ENCODE data around the gene DUSP2. TPM values are rescaled to one million over a fixed set of nuclear protein-coding genes. Genes with fewer than 3 reads are reported as not detected.

Gene DUSP2
- total RNA-seq, 6 experiments from 2014 or later = 10.1 to 17.9 (median 11.5) TPM

DNA sequence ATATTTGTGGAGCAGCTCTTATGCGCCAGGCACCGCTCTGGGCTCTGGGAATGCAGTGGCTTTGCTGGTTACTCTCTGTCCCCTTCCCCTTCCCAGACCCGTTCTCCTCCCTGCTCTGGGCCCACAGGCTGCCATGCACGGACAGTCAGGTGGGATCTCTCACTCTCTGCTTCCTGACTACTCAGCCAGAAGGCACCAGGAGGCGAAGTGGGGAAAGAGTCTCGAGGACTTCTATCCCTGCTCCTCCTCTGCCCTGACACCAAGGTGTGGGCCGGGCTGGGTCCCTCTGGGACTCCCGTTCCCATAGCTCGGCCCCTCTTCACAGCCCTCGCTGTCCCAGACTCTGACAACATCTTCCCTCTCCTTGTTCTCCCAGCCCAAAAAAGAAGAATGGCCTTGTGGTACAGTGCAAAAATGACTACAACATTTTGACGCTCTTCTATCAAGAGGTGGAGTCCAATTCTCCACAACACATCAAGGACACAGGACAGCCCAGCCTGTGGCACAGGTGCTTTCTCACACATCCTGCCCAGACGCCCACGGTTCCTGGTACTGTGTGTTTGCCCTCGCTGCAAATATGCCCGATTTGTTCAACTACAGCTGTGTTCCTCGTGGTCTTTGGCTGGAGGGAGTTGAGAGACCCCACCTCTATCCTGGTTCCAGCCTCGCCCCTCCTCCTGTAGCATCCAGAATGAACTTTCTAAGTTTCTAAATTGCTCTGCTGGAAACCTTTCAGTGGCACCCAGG lies 14.0 kb upstream of the DUSP2 start:
- H3K4me3 Mint-ChIP-seq = no peak overlapping the region
- TF ChIP-seq, protein P1, sequence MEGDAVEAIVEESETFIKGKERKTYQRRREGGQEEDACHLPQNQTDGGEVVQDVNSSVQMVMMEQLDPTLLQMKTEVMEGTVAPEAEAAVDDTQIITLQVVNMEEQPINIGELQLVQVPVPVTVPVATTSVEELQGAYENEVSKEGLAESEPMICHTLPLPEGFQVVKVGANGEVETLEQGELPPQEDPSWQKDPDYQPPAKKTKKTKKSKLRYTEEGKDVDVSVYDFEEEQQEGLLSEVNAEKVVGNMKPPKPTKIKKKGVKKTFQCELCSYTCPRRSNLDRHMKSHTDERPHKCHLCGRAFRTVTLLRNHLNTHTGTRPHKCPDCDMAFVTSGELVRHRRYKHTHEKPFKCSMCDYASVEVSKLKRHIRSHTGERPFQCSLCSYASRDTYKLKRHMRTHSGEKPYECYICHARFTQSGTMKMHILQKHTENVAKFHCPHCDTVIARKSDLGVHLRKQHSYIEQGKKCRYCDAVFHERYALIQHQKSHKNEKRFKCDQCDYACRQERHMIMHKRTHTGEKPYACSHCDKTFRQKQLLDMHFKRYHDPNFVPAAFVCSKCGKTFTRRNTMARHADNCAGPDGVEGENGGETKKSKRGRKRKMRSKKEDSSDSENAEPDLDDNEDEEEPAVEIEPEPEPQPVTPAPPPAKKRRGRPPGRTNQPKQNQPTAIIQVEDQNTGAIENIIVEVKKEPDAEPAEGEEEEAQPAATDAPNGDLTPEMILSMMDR (IDR thresholded peaks at IDR 0.05) = no peak
- H3K27me3 Mint-ChIP-seq (ENCODE audit: insufficient read depth) = peaks cover 19% of the 10 kb centered on the region
- H3K36me3 Mint-ChIP-seq (ENCODE audit: low read depth) = no peaks in the 10 kb centered on the region
- no peak overlapping the region for H3K27ac Mint-ChIP-seq
- DNase-seq = no peak
- H3K9me3 Mint-ChIP-seq = no peaks in the 10 kb centered on the region
- H3K4me1 Mint-ChIP-seq (ENCODE audit: low read depth) = no peaks in the 10 kb centered on the region

DNA sequence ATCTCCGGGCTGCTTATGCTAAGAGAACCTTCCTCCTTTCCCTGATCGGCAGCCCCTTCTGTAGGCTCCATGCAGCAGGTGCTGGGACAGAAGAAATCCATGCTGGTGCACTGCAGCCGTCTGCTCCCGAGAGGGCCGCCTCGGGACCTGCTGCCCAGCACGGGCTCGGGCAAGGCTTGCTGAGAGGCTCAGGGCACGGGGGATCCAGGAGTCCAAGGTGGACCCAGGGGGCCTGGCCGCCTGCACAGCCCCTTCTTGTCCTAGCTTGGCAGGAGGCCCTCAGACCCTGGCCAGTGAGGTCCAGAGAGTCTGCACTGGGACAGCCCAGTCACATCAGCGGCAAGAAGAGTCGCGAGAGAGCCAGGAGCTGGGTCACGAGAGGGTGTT lies 13.3 kb upstream of the DUSP2 start:
- no peaks in the 10 kb centered on the region for H3K36me3 Mint-ChIP-seq (ENCODE audit: low read depth)
- H3K4me1 Mint-ChIP-seq (ENCODE audit: low read depth) = no peaks in the 10 kb centered on the region
- H3K27me3 Mint-ChIP-seq (ENCODE audit: insufficient read depth) = peaks cover 19% of the 10 kb centered on the region
- TF ChIP-seq, protein P1 (IDR thresholded peaks at IDR 0.05) = no peak
- no peak for DNase-seq
- no peak overlapping the region for H3K27ac Mint-ChIP-seq
- no peak overlapping the region for H3K4me3 Mint-ChIP-seq
- no peaks in the 10 kb centered on the region for H3K9me3 Mint-ChIP-seq

DNA sequence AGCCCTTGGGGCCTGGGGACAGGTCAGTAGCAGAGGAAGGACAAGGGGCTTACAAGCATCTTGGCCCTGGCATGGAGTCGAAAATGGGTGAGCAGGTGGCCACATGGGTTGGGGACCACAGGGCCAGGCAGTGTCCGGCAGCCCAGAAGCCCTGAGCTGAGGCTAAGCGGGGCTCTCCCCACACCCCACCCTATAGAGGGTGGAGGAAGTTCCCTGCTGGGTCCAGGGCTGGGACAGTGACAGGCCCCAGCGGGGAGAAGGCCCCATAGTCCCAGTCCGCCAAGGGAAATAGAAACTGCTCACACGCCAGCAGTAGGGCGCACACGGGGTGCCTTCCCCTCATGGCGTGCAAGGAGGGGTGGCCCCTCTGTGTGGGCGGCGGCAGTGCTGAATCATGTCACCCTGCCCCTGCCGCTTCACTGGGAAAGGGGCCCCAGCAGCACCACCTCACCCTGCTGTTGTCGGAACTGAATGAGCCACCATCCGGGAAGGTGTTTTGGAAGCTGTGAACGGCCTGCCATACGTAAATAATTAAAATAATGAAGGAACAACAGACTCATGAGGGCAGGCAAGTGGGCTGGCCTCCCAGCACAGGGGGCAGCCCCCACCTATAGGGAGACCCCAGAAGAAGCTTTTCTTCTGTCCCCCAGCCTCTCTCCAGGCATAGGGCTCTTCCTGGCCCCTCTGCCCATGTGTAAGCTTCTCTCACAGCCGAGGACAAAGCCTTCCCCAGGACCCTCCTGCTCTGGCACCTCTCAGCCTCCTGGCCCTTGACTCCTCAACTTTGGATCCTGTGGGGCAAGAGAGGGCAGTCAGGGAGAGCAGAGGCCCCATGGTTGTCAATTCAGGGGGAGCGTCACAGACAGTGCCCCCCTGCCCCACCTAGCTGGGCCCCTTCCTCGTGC lies 12.7 kb upstream of the DUSP2 start:
- no peaks in the 10 kb centered on the region for H3K9me3 Mint-ChIP-seq
- TF ChIP-seq, protein P1 (IDR thresholded peaks at IDR 0.05) = no peak
- H3K4me3 Mint-ChIP-seq = no peak overlapping the region
- no peaks in the 10 kb centered on the region for H3K4me1 Mint-ChIP-seq (ENCODE audit: low read depth)
- no peak for DNase-seq
- H3K27me3 Mint-ChIP-seq (ENCODE audit: insufficient read depth) = peaks cover 19% of the 10 kb centered on the region
- H3K36me3 Mint-ChIP-seq (ENCODE audit: low read depth) = no peaks in the 10 kb centered on the region
- H3K27ac Mint-ChIP-seq = no peak overlapping the region

DNA sequence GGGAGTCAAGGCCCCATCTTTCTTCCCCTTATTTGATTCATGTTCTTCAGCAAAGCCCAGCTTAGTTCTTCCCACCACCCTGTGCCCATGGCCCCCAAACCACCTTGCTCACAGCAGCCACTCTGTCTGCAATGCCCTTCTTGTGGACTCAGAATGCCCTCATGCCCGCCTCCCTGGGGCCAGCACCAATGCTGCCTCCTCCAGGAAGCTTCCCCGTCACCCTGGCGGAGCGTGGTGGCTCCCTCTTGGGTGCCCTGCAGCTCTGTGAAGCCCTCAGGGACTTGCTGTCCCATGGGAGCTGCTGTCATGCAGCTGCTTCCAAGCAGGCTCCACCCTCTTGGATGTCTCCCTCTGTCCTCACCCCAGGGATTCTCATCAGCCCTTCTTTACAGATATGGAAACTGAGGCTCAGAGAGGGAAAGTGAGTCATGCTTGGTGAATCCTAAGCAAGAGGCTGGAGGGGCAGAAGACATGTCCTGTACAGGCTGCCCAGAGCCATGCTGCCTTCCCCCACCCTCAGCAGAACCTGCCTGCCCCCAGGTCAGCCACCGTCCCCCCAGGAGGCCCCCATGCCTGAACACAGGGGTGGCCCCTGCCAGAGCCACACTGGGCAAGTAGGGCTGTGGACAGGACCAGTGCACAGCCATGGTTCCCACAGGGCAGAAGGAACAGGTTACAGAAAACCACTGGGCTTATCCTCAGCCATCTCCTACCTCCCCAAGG lies 11.8 kb upstream of the DUSP2 start:
- no peak overlapping the region for H3K27ac Mint-ChIP-seq
- H3K4me1 Mint-ChIP-seq (ENCODE audit: low read depth) = no peaks in the 10 kb centered on the region
- H3K9me3 Mint-ChIP-seq = no peaks in the 10 kb centered on the region
- no peak overlapping the region for H3K4me3 Mint-ChIP-seq
- TF ChIP-seq, protein P1 (IDR thresholded peaks at IDR 0.05) = no peak
- no peak for DNase-seq
- peaks cover 19% of the 10 kb centered on the region for H3K27me3 Mint-ChIP-seq (ENCODE audit: insufficient read depth)
- H3K36me3 Mint-ChIP-seq (ENCODE audit: low read depth) = no peaks in the 10 kb centered on the region

DNA sequence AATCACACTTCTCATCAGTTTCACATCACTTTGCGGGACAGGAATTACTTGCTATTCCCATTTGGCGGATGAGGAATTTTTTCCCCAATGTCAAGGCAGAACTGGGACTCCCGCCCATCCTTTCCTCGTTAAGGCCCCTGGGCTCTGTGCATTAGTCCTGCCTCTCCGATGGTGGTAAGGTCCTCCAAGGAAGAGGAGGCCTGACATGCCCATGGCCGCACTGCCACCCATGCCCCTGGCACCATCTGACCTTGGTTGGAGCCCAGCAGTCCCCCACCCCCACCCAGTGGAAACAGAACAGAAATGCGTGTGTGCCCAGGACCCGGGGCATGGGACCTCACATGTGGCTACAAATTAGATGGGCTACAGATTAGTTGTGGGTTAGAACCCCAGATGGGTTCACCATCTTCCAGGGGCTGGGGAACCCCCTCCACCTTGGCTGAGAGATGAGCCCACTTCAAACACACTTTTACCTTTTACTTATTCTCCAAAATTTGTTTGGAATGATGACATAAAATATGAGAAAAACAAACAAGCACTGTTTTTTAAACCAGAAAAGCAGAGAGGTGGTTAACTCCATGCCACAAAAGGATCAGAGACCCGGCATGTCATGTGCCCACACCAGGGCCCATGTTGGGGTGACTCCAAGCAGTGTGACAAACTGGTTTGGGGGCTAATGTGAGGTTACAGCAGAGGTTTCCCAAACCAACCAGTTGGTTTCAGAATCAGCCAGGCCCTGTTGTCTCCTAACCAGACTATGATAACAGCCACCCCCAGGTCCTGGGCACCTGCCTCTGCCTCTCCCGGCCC lies 11.0 kb upstream of the DUSP2 start:
- Mint-ChIP-seq H3K36me3 (ENCODE audit: low read depth) (no peaks in the 10 kb centered on the region), H3K4me3 (no peak overlapping the region), H3K27me3 (ENCODE audit: insufficient read depth) (peaks cover 19% of the 10 kb centered on the region), H3K27ac (no peak overlapping the region), H3K9me3 (no peaks in the 10 kb centered on the region), H3K4me1 (ENCODE audit: low read depth) (no peaks in the 10 kb centered on the region; the same call in 1 of the 2 replicates)
- TF ChIP-seq, protein P1 (IDR thresholded peaks at IDR 0.05) = no peak
- DNase-seq = no peak
